Right lobe of liver (tissue), 4 donors: ENCODE measurements around the gene KRT32.

Experiments
- POLR2A ChIP-seq: fragments of 450-650 bp; IDR thresholded peaks from one replicate; pipeline ENCODE4 v1.6.1; 2017; ENCODE audit warnings: antibody characterized with exemption, mild to moderate bottlenecking
- TF ChIP-seq, protein P1 (sequence below), 4 donors: fragments of 200-600 bp in 3 of 4; fragments of 450-650 bp in 1 of 4; IDR thresholded peaks; one replicate each; pipeline versions ENCODE4 v1.5.1 to v1.8.0; 2016 to 2022; ENCODE audit warnings: antibody characterized with exemption in 4 of 4, mild to moderate bottlenecking in 2 of 4
- donor health status: DM: no; HTN: no; CAD: no.
- donor health status: DM: no; HTN: no; CAD: no.
- donor health status: DM: no; HTN: yes; CAD: no.

DNA sequence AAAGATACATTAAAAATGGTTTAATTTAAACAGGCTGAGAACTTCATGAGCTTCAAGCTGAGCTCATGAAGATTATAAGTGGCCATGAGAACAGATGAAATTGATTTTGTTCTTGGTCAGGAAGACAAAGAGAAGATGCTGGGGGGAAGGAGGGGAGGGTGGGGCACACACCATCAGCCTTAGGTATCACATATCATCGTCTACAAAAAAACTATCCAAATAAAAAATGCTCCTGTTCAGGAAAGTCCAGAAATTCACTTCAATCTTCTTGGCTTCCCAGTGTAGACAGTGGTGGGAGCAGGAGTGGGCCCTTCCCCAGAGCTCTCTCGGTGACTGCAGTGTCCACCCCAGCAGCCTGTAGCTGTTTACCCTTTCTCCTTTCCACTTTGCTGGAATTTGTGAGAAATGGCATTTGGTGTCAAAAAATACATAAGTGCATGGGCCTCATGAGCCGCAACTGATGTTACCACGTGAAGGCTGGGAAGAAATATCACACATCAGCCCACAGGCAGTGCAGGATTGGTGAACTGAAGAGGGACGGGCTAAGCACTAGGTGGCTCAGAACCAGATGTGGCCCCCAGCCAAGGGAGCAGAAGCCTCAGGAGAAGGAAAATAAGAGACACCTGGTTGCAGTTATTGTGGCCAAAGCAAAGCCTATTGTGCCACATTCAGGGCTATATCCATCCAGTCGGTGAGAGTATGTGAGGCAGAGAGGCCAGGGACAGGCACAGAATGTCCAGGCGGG is 48.9 kb downstream of the KRT32 start:
- TF ChIP-seq POLR2A: no peak
- TF ChIP-seq, protein P1, sequence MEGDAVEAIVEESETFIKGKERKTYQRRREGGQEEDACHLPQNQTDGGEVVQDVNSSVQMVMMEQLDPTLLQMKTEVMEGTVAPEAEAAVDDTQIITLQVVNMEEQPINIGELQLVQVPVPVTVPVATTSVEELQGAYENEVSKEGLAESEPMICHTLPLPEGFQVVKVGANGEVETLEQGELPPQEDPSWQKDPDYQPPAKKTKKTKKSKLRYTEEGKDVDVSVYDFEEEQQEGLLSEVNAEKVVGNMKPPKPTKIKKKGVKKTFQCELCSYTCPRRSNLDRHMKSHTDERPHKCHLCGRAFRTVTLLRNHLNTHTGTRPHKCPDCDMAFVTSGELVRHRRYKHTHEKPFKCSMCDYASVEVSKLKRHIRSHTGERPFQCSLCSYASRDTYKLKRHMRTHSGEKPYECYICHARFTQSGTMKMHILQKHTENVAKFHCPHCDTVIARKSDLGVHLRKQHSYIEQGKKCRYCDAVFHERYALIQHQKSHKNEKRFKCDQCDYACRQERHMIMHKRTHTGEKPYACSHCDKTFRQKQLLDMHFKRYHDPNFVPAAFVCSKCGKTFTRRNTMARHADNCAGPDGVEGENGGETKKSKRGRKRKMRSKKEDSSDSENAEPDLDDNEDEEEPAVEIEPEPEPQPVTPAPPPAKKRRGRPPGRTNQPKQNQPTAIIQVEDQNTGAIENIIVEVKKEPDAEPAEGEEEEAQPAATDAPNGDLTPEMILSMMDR (IDR thresholded peaks at IDR 0.05): no peak
